ENCODE measurements around the gene KIF2C.

The KIF2C gene

DNA sequence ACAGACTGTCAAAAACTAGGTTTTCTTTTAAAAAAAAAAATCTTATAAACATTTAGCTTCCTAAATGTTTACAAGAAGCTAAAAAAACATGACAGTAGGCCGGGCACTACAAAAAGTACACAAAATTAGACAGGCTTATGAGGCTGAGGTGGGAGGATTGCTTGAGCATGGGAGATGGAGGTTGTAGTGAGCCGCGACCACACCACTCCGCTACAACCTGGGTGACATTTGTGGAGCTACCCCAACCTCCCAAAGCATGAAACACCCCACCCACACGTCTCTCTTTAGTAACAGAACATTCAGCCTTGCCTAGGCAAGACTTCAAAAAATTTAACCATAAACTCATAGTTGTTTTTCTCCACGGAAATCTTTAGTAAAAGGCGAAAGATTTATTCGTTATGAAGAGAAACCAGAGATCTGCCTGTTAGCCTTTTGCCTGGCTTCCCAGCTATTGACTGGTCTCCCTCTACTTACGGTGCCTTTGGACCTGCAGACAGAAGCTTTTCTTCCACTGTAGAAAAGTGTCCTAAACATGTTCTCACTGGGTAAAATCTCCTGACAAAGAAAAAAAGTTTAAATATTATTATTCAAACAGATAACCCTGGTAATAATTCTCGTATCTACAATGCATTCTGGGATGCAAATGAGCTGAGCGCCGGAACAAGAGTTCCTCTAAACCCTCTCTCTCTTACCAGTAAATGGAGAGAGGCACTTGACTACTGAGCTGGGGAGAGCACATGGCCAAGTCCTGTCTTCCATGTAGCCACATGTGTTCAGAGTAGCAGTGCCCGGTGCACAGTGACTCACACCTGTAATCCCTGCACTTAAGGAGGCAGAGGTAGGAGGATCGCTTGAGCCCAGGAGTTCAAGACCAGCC is 17.9 kb upstream of the KIF2C start:
- H3K27me3 ChIP-seq (ENCODE audit: insufficient read depth, poor library complexity, severe bottlenecking) = no peaks in the 10 kb centered on the region
- TF ChIP-seq, protein P1, sequence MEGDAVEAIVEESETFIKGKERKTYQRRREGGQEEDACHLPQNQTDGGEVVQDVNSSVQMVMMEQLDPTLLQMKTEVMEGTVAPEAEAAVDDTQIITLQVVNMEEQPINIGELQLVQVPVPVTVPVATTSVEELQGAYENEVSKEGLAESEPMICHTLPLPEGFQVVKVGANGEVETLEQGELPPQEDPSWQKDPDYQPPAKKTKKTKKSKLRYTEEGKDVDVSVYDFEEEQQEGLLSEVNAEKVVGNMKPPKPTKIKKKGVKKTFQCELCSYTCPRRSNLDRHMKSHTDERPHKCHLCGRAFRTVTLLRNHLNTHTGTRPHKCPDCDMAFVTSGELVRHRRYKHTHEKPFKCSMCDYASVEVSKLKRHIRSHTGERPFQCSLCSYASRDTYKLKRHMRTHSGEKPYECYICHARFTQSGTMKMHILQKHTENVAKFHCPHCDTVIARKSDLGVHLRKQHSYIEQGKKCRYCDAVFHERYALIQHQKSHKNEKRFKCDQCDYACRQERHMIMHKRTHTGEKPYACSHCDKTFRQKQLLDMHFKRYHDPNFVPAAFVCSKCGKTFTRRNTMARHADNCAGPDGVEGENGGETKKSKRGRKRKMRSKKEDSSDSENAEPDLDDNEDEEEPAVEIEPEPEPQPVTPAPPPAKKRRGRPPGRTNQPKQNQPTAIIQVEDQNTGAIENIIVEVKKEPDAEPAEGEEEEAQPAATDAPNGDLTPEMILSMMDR (IDR thresholded peaks at IDR 0.05; ENCODE audit: poor library complexity, severe bottlenecking) = no peak
- peak overlapping the region; percentile 49 for H3K27ac ChIP-seq (ENCODE audit: poor library complexity, severe bottlenecking)
- no peaks in the 10 kb centered on the region for H3K9me3 ChIP-seq (ENCODE audit: severe bottlenecking)
- peaks cover 2% of the 10 kb centered on the region for H3K4me1 ChIP-seq (ENCODE audit: insufficient read depth, poor library complexity, severe bottlenecking)
- no peaks in the 10 kb centered on the region for H3K36me3 ChIP-seq (ENCODE audit: low read depth)
- no peak overlapping the region for H3K4me3 ChIP-seq (ENCODE audit: severe bottlenecking)
- ATAC-seq (ENCODE audit: low read depth) = peak; percentile 94
- DNase-seq (ENCODE audit: low spot score) = peak; percentile 87

DNA sequence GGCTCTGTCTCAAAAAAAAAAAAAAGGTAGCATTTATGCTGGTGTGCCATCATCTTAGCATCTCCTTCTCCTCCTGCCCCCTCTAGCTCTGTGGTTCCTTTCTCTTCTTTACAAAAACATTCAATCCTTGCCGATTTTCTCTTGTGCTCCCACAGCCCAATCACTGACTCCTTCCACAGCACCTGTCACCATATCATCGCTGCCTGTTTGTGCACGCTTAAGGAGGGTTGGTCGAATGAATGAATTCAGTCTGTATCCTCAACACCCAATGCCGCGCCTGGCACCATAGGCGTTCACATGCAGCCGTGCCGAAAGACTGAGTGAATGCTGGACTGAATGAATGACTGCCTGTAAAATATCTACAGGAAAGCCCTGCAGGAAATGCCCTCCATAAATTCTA is 16.6 kb upstream of the KIF2C start:
- H3K9me3 ChIP-seq (ENCODE audit: severe bottlenecking) = no peaks in the 10 kb centered on the region
- H3K36me3 ChIP-seq (ENCODE audit: low read depth) = no peaks in the 10 kb centered on the region
- H3K4me1 ChIP-seq (ENCODE audit: insufficient read depth, poor library complexity, severe bottlenecking) = peaks cover 2% of the 10 kb centered on the region
- H3K4me3 ChIP-seq (ENCODE audit: severe bottlenecking) = no peak overlapping the region
- TF ChIP-seq, protein P1 (IDR thresholded peaks at IDR 0.05; ENCODE audit: poor library complexity, severe bottlenecking) = no peak
- DNase-seq (ENCODE audit: low spot score) = no peak
- no peak for ATAC-seq (ENCODE audit: low read depth)
- H3K27me3 ChIP-seq (ENCODE audit: insufficient read depth, poor library complexity, severe bottlenecking) = no peaks in the 10 kb centered on the region
- H3K27ac ChIP-seq (ENCODE audit: poor library complexity, severe bottlenecking) = no peak overlapping the region

DNA sequence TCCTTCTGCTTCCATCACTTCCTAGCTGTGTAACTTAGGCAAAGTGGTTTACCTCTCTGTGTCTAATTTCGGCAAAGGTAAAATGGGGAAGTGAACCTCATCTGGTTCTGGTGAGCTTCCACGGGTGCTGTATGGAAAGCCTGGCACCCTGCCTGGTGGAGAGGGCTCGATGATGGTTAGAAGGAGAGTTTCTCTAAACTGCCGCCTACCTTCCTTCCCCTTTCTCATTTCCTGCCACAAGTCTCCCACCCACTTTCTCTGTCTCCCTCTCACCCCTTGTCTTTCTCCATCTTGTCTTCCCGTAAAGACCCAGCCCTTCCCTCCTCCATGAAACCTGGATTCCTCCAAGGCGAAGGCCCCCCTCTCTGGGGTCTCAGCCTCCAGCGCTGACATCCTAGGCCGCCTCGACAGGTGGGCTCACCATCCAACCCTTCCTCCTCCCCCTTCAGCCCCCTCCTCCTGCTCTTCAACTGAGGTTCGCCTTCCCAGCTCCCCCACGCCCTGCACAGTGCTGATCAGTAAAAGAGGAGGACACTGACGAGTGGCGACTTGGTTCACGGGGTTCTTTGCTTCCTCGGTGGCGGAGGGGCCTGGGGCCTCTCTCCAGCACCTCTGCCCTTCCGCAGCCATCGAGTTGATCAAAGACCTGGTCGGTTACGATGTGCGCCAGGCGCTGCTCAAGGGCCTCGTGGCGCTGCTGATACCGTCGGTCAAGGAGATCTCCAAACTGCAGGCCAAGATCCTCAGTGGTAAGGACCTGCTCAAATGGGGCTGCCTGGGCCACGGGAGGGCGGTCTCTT is 15.9 kb upstream of the KIF2C start:
- H3K4me3 ChIP-seq (ENCODE audit: severe bottlenecking) = no peak overlapping the region
- no peak for DNase-seq (ENCODE audit: low spot score)
- H3K36me3 ChIP-seq (ENCODE audit: low read depth) = no peaks in the 10 kb centered on the region
- TF ChIP-seq, protein P1 (IDR thresholded peaks at IDR 0.05; ENCODE audit: poor library complexity, severe bottlenecking) = no peak
- H3K27me3 ChIP-seq (ENCODE audit: insufficient read depth, poor library complexity, severe bottlenecking) = no peaks in the 10 kb centered on the region
- no peak overlapping the region for H3K27ac ChIP-seq (ENCODE audit: poor library complexity, severe bottlenecking)
- ATAC-seq (ENCODE audit: low read depth) = no peak
- no peaks in the 10 kb centered on the region for H3K9me3 ChIP-seq (ENCODE audit: severe bottlenecking)
- H3K4me1 ChIP-seq (ENCODE audit: insufficient read depth, poor library complexity, severe bottlenecking) = peaks cover 2% of the 10 kb centered on the region

DNA sequence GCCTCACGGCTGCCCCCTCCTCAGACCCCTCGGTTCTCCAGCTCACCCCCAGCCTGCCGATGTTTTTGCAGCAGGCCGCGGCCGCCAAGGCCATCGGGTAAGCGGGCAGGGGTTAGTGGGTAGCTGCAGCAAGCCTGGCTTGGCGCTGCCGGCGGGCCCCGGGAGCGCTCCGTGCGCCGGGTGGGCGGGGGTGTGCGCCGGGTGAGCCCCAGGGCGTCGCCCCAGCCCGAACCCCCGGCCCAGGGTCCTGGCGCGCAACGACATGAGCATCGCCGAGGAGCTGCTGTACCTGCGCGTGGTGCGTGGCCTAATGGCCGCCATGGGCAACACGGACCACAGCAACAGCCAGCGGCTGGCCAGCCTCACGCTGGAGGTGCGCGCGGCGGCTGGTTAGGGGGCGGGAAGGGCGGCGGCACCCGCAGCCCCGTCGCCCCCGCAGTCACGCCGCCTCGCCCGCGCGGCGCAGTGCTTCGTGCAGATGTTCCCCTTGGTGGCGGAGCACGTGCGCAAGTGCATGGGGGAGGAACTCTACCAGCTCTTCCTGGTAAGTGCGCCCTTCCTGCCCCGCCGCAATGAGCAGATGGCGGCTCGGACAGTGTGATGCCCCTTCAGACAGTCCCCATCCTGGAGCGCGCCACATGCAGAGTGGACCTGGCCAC is 15.2 kb upstream of the KIF2C start:
- Histone ChIP-seq H3K4me1 (ENCODE audit: insufficient read depth, poor library complexity, severe bottlenecking) (peaks cover 2% of the 10 kb centered on the region), H3K36me3 (ENCODE audit: low read depth) (no peaks in the 10 kb centered on the region), H3K27me3 (ENCODE audit: insufficient read depth, poor library complexity, severe bottlenecking) (no peaks in the 10 kb centered on the region), H3K9me3 (ENCODE audit: severe bottlenecking) (no peaks in the 10 kb centered on the region), H3K4me3 (ENCODE audit: severe bottlenecking) (no peak overlapping the region), H3K27ac (ENCODE audit: poor library complexity, severe bottlenecking) (no peak overlapping the region)
- no peak for ATAC-seq (ENCODE audit: low read depth)
- no peak for DNase-seq (ENCODE audit: low spot score)
- TF ChIP-seq, protein P1 (IDR thresholded peaks at IDR 0.05; ENCODE audit: poor library complexity, severe bottlenecking) = no peak

Measured in RWPE2 (cell line).